LoVo (cell line): Measurements from ENCODE around the gene CRABP2.

Experiments used
- DNase-seq: peaks from one replicate; pipeline ENCODE4 v3.0.0-alpha.2; 2016; ENCODE audit warnings: low spot score

CRABP2 gene

GRCh38 chr1:156742017-156742416, 36.6 kb upstream of the CRABP2 start:
- DNase-seq = no peak

DNA sequence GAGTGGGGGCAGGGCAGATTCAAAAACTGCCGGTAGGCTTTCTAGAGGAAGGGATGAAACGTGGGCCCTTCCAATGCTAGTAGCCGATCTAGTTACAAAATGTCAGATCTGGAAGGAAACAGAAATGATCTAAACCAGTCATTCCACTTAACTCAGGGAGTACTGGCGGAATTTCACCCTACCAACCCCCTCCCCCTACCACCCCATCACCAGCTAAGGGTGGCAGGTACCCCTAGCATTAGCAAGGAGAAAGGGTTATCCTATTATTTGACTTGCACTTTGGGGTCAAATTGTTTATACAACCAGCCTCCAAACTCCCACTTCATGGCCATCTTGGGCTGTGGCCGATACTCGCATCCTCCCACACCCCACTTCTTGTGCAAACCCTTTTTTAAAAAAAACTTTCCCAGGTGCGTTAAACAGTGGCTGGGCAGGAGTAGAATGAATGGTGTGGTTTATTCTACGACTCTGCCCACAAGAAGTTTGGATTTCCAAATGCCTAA, 36.1 kb upstream of the CRABP2 start:
- DNase-seq = no peak

GRCh38 chr1:156740741-156741480, 35.5 kb upstream of the CRABP2 start, which contains the start of gene MRPL24:
Gene MRPL24 (minus strand): TSS chr1:156741088. CDS start chr1:156738704, 2,384 bp downstream.
- DNase-seq = peak; percentile 100

- peak; percentile 39 for DNase-seq
Observed at GRCh38 chr1:156740237-156740740, 34.9 kb upstream of the CRABP2 start.

DNA sequence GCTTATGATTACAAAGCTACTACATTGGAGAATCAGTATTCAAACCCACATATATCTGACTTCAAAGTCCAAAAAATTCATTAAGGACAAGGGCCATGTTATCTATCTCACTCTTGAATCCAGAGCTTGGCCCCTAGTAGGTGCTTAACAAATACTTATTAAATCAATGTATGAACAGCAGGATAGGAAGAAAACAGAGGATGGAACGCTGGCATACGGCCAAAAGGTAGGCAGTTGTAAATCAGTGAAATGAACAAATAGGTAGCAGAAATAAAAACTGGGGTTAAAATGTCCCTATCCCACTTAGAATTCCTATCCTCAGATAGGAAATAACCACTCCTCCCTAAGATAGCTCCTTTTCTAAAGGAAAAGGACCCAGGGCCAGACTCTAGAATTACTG, 33.5 kb upstream of the CRABP2 start:
- DNase-seq = no peak

DNA sequence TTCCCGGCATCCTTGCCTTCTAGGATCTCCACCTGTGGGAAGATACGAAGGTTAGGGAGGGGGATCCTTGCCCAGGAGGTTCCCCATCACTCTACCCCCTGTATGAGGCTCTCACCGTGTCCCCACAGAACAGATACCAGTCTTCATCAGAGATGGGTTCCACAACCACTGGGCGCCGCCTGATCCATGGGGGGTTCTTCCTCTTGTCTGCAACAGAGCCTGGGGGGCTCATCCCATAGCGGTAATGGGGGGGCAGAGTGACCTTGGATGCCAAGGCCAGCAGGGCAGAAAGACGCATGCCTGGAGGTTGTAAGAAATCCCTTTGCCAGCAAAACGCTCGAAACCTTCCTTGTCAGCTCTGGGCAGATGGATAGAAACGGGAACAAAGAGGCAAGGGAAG, 33.0 kb upstream of the CRABP2 start:
- no peak for DNase-seq

GRCh38 chr1:156733989-156734584, 28.7 kb upstream of the CRABP2 start:
- no peak for DNase-seq

GRCh38 chr1:156728599-156729462, 23.4 kb upstream of the CRABP2 start, which contains the start of gene ISG20L2:
Gene ISG20L2 (minus strand): TSS chr1:156728766. CDS start chr1:156727652, 1,114 bp downstream.
- peak; percentile 97 for DNase-seq

- DNase-seq = peak; percentile 80
Observed at GRCh38 chr1:156727926-156728598, 22.7 kb upstream of the CRABP2 start, which contains the start of gene METTL25B. Gene METTL25B (plus strand): TSS chr1:156728469. CDS start chr1:156729105, 636 bp downstream.

DNA sequence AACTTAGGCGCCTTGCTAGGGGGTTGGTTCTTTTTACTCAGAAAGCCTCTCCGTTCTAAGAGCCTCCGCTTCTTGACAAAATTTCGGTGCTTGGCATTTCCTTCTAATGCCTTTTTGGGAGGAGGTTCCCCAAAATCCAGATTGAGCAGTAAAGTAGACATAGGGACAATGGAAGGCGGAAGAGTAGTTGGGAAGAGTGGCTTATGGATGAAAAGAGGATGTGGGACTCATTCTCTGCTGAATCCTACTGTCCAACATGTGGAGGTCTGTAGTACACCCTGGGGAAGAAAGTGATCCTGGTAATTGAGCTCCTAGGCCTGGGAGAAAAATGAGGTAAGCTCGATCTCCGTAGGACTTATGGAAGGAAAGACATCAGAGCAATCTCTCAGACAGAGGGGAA, 22.1 kb upstream of the CRABP2 start:
- no peak for DNase-seq

DNA sequence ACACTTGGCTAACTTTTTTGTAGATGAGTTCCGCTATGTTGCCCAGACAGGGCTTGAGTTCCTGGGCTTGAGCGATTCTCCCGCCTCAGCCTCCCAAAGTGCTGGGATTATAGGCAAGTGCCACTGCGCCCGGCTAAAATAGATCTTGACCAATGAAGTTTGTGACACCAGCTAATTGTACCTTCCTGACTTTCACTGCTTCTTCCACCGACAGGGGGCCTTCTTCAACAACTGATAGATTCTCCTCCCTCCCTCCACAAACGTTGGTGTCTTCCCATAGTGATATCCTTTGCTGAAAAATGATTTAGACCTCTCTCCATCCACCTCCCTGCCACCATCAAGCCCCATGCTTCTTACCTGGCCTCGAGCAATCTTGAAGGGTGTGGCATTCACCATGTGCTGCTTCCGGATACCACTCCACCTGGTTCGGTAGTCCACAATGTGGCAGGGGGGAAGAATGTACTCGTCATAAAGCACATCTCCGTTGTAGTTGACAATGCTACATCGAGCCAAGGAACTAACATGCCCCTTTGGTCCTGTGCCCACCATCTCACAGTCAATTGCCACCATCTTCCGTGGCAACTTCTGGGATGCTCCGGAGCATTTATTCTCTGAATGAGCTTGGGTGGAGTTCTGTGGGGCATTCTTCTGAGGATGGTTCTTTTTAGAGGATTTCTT, 21.3 kb upstream of the CRABP2 start:
- peak; percentile 37 for DNase-seq

- DNase-seq = peak; percentile 89
Observed at GRCh38 chr1:156725683-156726280, 20.4 kb upstream of the CRABP2 start.

DNA sequence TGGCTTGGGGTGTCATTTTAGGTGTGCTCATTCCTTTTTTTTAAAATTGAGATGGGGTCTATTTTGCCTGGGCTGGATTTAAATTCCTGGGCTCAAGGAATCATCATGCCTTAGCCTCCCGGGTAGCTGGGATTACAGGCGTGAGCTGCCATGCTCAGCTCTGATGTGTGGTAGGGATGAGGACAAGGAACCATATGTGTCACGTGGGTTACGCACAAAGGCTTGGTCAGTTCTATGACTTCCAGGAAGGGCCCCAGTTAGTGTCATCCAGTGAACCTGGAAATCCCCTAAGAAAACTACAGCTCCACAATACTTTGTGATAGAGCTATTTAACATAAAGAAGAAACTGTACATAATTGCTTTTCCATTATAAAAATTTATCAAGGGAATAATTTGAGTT, 16.2 kb upstream of the CRABP2 start:
- DNase-seq = no peak

DNA sequence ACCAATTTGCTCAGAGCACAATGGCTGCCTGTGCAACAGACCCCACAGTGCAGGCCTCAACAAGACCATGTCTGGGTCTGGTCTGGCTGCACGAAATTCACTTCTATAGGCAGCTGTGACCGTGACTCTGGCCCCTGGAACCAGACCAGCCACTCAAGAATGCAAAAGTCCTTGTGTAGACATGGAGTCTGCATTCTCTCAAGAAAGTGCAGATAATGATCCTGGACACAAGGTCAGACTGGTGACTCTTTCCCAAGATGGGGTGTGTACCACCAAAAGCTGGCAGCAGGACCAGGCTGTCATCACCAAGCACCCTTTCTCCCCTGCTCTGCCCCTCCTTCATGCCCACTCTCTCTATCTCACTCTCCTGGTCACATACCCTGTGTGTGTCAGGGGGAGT, 15.7 kb upstream of the CRABP2 start:
- DNase-seq = no peak

- DNase-seq = no peak
Observed at GRCh38 chr1:156717351-156717750, 12.0 kb upstream of the CRABP2 start.

- no peak for DNase-seq
Observed at GRCh38 chr1:156714830-156715229, 9.4 kb upstream of the CRABP2 start.

GRCh38 chr1:156712626-156713025, 7.2 kb upstream of the CRABP2 start:
- no peak for DNase-seq

DNA sequence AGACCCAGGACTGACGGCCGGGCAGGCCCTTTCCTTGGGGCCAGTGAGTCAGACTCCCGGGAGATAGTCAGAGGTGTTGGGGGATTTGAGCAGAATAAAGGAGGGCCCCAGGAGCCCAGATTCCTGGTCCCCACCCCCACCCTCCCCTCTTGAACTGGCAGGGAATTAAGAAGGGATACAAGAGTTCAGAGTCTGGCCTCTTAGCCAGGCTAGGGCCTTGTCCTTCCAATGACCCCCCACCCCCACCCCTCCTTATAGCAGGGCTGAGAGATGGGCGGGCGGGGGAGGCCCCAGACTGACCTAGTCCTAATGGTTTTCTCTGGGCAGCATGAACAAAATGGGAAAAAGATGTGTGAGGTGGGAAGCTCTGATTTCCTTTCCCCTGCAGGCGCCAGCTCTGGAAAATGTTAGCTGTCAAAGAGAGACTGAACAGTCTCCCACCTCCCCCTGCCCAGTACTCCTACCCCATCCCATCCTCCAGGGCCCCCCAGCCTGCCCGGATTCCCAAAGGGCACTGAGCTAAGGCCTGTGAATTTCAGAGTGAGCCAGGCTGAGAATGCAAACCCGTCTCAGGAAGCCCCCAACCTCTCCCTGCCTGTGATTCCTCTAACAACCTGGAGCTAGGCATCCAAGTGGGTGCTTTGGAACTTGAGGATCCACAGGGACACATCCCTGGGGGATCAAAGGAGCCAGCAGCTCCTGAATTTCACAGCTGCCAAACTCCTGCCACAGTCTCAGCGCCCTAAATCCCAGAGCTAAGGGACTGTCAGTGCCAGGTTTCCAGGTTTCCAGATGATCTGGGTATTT, 5.8 kb upstream of the CRABP2 start:
- no peak for DNase-seq

- DNase-seq = peak; percentile 25
Observed at GRCh38 chr1:156709757-156710489, 4.5 kb upstream of the CRABP2 start.
